GM19239 (cell line): Measurements from ENCODE around the gene HOXA7.
A peak's percentile ranks its signal among the peaks of the same experiment; 100 is the strongest.

Experiments
- DNase-seq: peaks from one replicate; pipeline ENCODE4 v3.0.0; 2011; ENCODE audit warnings: low spot score; ENCODE audit not compliant: insufficient read length
- FAIRE-seq: peaks from 2 replicates; lab custom pipeline; 2011; peaks lifted over from hg19 to GRCh38; lab: Jason Lieb, UNC

HOXA7 gene

DNA sequence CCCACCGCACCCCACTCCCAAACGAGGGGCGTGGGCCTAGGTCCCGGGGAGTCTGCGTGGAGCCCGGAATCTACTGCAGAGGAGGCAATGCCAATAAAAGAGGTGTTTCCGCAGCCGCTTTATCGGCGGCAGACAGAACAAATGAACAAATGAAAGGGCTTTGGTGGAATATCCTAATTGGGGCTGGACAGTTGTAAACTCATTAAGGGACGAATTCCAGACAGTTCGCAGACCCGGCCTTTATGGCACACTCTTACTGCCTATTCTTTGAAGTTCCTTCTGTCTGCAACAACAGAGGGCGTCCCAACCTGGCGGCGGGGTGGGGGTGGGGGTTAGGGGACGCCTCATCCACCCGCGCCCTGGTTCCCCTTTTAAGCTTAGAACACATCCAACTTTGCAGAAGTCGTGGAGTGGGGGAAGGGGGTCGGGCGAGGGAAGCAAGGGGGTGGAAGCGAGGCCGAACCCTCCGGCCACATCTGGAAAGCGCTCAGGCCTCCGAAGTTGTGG, 4.8 kb upstream of the HOXA7 start:
- DNase-seq (no peak), FAIRE-seq (no peak)

DNA sequence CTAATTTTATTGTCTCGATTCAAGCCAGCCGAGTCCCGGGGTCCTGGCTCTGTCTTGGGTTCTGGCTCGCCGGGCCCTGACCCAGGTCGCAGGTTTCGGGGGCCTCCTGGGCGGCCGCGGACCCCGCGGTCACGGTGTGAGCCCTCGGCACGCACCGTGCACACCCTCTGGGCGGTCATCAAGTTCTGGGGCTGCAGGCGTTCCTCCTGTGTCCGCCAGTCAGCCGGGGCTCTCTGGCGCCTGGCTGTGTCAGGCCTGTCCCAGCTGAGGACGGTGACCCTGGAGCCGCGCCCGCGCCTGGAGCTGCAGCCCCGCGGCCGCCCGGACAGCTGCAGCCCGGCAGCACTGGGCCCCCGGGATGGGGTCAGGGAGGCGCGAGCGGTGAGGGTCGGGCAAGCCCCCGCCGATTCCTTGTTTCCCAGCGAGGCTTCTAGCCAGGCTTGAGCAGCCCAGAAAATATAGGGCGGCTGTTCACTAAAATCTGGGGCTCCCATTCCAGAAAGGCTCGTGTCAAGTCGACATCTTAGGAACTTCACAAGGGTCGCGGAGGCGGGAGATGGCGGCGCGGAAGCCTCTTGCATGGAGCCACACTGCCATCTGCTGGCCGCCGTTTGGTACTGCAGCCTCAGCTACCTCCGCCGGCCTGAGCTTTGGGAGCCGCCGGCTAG, 4.2 kb upstream of the HOXA7 start:
- peak; percentile 91 for DNase-seq
- FAIRE-seq: peak; percentile 90

DNA sequence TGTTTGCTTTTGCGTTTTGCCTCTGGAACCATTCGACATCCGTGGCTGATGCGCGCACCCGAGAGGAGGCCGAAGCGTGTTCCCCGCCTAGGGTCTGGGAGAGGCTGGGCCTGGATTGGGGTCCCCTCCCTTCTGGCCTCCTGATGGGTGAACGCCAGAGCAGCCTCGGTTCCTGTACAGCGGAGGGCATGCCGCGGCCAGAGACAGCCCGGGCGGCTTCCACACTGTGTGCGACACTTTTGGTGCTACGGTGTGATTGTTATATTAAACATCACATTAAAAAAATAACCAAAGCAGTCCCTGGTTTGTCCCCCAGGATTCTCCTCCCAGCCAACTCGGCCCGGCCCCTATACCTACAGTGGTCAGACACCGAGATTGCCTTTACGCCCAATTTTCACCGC, 3.7 kb upstream of the HOXA7 start:
- no peak for DNase-seq
- FAIRE-seq: no peak

DNA sequence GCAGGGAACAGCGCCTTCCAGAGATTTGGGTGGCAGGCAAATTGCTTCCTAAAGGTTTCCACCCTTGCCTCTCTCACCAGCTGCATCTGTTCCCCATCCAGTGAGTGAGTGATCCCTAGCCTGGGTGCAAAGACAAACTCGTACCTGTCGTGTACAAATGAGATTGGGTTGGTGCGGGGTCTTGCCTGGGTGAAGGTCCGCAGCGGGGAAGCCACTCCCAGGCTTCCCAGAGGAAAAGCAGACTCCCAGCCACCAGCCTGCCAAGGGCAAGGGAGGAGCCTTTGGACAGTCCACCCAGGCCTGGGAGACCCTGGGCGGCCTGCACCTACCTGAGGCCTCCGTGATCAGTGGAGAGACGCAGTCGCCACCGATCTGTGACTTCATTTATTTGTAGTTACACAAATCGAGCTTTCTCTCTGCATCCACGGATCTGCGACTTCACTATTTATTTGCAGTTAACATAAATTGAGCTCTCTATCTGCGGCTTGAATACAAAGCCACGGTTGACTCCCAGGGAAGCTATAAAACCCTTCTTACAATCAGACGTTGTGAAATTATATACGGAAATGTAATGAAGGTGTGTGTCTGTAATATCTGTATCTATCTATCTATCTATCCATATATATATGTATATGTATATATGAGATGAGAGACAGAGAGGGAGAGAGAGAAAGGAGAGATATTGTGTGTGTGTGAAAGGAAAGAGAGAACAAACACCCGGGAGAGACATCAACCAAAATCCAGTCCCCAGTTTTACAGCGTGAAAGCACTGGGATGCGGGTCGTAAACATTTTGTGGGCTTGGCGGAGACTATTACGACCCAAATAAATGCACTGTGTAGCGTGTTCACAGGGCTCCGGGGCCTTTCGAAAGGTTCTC, 3.0 kb upstream of the HOXA7 start:
- DNase-seq (no peak), FAIRE-seq (no peak)

DNA sequence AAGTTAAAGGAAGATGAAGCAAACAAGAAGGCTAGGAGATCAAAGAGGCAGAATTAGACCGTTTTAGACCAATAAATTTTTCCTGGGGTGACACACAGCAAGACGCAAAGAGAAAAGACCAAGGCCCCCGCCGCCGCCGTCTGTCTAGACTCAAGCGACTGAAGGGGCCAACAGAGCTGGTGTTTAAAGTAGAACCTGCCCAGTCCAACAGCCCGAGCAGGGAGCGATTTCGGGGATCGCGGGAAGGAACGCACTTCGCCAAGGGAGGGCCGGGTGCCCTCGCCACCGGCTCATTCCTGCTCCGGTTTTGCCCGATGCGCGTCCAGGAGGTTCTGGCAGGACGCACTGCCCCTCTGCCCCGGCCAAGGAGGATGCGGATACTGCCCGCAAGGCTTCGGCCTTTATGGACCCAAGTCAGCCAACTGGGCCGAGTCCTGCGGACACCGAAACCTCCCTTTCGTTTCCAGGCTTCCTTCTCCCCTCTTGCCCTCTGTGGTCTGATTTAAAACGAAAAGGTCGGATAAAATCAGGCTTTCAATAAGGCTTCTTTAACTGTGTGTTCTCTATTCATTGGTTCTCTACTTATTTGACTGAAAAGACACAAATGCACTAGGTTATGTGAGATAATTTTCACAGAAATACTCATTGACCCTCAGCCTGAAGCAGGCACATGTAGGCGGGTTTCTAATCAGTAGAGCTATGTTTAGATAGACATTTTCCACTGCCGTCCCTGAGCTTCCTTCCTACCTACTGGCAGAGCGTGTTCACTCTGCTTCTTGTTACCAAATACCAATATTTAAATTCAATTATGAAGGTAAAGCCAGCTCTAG, 2.2 kb upstream of the HOXA7 start:
- FAIRE-seq (no peak), DNase-seq (no peak)

DNA sequence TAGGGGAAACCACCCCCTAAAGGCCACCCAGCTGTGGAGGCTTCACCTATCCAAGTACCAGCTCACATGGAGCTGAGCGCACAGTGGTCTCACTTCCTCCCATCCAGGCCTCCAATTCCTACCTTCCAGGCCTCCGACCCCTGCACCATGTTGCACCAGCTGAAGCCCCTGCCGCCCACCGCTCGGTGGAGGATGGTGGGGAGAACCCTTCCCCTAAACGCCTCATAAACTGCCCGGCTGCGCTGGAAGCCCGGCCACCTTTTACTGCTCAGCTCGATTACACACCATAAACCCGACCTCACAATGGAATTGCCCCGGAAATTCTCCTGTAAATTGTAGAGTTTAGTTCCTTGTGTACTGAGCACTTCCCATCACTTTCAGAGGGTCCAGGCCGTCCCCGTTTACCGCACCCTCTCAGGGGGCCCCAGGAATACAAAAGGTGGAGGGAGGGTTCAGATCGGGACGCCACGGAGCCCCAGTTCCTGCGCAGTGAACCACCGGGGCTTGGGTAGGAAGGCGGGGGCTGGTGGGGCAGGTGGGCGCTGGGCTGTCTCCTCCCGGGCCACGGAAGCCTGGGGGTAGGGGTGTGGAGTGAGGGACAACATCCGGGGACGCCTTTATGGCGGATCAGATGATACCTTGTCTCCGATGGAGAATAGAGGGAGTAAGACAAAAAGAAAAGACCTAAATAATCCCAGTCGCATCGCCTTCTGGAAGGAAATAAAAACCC, 1.4 kb upstream of the HOXA7 start:
- FAIRE-seq (no peak), DNase-seq (no peak)

DNA sequence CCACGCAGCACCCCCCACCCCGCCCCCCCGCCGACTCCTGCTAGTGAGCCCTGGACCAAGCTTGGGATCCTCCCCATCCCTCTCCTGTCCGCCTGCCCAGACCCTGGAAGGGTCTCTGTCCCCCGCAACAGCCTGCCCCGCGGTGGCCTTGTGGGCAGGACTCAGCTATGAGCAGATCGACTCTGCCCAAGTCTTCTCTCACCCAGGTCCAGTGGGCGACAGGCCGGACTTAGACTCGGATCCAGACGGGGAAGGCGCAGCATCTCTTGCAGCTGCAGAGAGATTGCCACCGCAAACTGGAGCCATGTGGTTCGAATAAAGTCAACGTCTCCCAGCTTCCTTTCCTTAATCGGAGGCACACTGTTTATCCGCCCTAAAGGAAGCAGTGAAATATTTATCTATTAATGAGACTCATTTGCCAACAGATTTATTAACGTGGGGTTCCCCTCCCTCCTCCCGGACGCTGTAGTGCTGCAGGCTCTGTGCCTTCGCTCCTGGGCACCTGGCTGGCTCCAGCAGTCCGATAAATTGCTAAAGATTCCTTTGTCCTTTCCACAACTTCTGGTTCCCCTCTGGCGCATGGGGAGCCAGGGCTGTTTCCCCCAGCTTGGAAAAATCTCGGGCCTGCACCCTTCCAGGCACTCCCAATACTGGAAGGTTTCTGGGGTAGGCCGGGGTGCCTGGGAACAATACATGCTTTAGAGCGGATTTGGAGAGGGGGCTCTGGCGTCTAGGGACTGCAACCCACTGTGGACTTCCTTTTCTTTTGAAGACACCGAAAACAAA, 634 bp upstream of the HOXA7 start:
- FAIRE-seq (no peak), DNase-seq (no peak)

DNA sequence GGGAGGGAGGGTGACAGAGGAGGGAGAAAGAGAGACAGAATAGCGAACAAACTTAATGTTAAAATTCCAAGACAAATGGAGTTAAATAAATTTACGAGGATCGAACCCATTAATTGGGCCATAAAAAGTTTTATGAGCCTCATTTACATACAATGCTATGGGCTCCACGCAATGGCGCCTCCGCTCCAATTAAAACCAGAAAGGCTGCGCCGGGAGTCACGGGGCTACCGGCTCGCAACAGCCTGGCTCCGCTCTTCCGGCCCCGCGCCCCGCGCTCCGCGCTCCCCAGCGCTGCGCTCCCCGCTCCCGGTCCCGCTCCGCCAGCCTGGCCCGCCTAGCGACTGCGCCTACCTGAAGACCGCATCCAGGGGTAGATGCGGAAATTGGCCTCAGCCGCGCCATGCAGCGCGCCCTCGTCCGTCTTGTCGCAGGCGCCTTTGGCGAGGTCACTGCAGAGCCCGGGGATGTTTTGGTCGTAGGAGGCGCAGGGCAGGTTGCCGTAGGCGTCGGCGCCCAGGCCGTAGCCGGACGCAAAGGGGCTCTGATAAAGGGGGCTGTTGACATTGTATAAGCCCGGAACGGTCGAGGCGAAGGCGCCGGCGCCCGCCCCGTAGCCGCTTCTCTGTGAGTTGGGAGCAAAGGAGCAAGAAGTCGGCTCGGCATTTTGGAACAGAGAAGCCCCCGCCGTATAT, 513 bp downstream of the HOXA7 start:
- FAIRE-seq: no peak
- no peak for DNase-seq

DNA sequence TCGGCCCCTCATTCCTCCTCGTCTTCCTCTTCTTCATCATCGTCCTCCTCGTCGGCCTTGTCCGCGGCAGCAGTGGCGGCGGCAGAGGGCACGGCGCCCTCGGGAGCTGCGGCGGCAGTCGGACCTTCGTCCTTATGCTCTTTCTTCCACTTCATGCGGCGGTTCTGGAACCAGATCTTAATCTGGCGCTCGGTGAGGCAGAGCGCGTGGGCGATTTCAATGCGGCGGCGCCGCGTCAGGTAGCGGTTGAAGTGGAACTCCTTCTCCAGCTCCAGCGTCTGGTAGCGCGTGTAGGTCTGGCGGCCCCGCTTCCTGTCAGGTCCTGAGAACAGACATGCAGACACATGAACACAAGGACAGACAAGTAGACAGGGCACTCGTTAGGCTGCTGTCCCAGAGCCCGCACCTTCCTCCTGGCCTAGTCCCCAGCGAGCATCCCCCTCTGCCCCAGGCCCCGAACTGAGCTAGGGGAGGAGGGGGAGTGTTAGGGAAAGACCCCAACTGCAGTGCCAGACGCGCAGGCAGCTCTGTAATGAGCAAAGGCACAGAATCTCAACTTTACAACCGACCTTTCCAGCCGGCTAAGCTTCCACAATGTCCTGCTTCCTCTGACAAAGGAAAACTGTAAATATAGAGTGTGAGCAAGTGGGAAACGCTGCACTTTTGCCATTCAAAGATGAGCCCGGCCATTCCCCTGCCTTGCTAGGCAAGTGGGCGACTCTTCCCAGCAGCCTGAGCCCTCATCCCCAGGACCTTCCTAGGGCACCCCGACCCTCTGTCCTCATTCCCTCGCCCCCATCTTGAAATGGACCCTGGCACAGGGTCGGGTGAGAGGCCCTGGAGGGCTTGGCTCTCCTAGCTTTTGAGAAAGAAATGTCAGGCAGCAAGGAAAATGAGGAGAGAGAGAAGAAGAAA, 1.3 kb downstream of the HOXA7 start:
- no peak for DNase-seq

DNA sequence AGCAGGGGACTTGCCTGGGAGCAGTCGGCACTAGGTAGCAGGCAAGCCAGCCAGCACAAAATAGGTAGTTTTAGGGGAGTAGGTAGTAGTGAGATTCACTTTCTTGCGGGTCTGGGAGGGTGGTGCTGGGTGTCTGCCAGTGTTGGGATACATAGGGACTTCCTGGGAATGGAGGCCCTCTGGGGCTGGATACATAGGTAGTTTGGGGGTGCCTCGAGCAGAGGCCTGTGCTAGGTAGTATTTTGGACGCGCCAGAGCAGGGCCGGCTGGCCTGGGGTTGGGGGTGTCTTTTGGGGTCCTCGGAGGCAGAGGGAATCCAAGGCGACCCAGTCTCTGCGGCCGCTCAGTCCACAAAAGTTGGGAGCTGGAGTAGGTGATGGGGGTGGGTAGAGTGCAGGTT, 2.1 kb downstream of the HOXA7 start:
- FAIRE-seq (no peak), DNase-seq (no peak)

More for the DNA sequence above, 1.3 kb downstream of the HOXA7 start:
- FAIRE-seq: no peak

DNA sequence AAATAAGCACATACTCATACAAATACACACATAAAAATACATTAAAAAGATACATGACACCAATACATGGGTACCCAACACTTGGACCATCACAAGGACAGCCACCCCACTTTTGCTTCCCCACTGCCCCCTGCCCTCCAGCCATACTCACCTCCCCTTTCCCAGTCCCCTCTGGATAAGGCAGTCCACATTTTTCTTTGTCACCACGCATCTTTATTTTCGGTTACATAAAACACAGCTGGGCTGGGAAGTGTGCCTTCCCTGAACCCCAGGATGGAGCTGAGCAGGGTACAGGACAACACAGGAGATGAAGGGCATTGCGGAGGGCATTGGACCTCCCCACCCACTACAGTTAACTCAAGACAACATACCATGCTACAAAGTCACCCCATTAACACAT, 2.9 kb downstream of the HOXA7 start:
- DNase-seq (no peak), FAIRE-seq (no peak)

DNA sequence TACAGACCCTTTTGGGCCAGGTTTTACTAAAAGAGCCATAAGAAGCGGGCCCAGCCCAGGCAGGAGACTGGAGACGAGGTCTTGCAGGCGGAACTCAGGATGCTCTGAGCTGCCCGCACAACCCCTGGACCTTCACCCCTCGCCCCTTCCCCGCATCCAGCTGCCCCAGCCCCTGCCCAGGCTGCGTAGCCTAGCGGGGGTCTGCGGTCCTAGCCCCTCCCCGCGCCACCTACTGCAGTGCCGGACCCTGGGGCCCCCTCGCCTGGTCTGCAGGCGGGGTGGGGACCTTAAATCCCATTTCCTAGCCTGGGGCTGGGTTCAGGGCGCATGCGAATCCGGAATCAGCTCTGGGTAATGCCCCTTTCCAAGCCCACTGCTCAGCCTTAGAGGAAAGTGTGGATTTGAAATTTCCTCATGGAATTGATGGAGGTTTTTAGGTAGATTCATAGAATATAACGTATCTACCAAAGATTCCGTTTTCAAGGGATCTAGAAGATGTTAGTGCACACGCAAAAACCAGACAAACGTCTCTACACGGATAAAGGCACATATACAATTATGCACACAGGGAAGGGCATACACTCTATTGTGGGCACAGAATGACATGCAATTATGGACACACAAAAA, 3.5 kb downstream of the HOXA7 start:
- no peak for DNase-seq
- no peak for FAIRE-seq

DNA sequence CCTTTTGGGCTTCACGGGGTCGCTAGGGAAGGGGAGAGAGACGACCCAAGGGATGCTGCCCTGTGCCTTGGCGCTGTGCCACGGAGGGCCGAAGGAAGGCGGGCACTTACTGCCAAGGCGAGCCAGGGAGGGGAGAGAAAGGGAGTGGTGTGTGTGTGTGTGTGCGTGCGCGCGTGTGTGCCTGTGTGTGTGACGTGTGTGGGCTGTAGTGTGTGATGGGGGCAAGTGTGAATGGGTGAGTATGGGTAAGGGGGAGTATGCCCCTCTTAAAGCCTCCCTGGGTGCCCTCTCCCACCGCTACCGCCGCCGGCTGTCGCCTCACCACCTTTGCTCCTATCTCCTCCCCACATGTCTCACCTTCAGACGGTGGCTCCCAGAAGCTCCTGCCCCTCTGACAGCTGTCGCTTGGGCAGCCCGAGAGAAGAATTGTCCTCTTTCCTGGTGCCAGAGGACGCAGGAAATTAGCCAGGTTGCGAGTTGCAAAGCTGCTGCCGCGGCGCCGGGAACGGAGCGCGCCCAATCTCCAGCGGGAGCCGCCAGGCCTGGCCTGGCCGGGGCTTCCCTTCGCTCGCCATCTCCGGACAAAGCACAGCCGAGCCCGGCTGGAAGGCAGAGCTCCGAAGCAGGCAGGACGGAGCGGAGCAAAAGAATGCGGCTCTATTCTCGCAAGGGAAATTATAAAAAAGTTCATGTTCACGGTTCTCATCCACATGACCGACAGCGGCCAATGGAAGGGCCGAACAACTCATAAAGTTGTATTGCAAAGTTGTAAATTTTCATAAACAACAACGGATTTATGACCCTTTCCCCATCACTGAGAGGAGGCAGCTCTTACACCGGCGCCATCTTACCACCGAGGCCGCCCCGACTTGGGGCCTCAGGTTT, 4.3 kb downstream of the HOXA7 start, which contains the start of gene HOXA3:
Gene HOXA3, minus strand, starts transcription at position 653 of the 885 bp plus-strand sequence. CDS start 41,943 bp downstream, outside the sequence.
- FAIRE-seq (no peak), DNase-seq (no peak)

DNA sequence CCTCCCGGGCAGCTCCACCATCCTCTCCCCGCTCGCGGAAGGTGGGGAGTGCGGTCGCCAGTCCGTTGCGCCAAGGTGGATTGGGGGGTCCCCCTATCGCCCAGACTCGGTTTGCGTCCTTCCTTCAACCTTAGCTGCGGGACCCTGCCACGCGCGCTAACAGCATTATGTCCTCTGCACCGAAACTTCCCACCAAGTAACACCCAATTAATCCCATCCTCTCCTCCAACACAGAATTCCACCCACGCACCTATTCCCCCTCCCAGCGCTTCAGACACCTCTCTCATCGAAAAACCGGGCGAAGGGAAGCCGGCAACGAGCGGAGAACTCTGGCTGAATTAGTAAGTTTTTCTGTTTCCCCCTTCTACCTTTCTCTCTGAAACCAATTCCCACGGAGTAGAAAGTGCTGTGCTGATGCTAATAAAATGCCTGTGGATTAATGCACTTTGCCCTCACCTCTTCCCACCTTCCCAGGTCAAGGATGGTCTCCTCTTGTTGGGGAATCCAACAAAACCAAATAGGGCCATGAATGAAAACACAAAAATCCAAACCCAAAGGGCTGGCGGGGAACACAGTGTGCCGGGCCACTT, 5.0 kb downstream of the HOXA7 start:
- FAIRE-seq (no peak), DNase-seq (no peak)

DNA sequence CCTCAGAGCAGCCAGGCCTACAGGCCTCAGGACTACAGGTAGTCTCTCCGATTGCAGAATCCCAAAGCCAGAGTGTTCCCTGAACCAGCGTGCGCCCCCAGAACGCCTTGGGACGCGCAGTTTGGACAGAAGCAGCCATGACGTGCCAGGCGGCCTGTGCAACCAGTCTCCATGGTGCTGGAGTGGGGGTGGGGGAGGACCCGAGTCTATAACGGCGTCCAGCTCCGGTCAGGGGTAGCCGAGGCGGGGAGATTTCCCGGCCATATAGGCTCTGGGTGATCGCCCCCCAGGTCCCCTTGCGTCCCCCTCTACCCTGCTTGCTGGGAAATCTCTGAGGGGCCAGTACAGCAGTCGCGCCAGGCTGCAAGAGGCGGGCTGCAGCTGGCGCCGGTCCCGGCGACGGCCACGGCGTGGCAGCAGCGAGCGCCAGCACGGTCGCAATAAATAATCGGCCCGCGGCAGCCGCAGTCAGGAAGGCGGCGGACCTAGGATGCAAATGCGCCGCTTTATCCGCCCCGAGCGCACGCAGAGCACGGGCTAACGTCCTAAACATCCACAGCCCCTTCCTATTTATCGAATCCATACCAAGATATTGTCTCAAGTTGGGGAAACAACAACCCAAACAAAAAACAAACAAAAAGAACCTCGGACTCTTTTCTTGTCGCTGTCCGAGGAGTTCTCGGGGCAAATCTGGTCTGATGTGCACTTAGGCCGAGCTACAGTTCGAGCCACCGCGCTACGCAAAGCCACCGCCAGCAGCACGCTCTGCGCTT, 5.7 kb downstream of the HOXA7 start:
- DNase-seq (peak; percentile 86), FAIRE-seq (no peak)
